PFSK-1 (cell line): ENCODE data around the gene USH1C.

Source experiments
- FOXP2 ChIP-seq: optimal IDR thresholded peaks from 2 replicates; pipeline ENCODE3; 2011; ENCODE audit warnings: borderline replicate concordance, control low read depth, inconsistent platforms; ENCODE audit not compliant: insufficient read depth; ENCODE audit errors: extremely low read length, extremely low read depth
- POLR2AphosphoS5 ChIP-seq: IDR thresholded peaks from 2 replicates; pipeline ENCODE4 v1.6.1; 2012; ENCODE audit warnings: low read depth, mild to moderate bottlenecking, control low read depth, low read length, moderate library complexity
- REST ChIP-seq, 2 experiments: IDR thresholded peaks; 2 replicates each; pipeline versions ENCODE4 v1.6.1 to v1.8.0; 2011 to 2012; ENCODE audit warnings: low read depth in 2 of 2, low read length in 2 of 2, control low read depth in 1 of 2, inconsistent platforms in 1 of 2, mild to moderate bottlenecking in 1 of 2, moderate library complexity in 1 of 2; ENCODE audit not compliant: insufficient read depth in 1 of 2
- SIN3A ChIP-seq: IDR thresholded peaks from 2 replicates; pipeline ENCODE4 v1.6.1; 2012; ENCODE audit warnings: mild to moderate bottlenecking, low read length, moderate library complexity, borderline replicate concordance; ENCODE audit not compliant: insufficient read depth
- TAF1 ChIP-seq: IDR thresholded peaks from 2 replicates; pipeline ENCODE4 v1.6.1; 2012; ENCODE audit warnings: low read length, control low read depth, borderline replicate concordance; ENCODE audit not compliant: insufficient read depth

GRCh38 chr11:17544181-17544622, at the start of gene USH1C:
- TF ChIP-seq POLR2AphosphoS5, result no peak
- no peak for TF ChIP-seq REST (IDR thresholded peaks at IDR 0.05; ENCODE audit: insufficient read depth in 1 of 2, low read depth in 2 of 2, low read length in 2 of 2)
- TF ChIP-seq SIN3A, result no peak
- TF ChIP-seq TAF1, result no peak
- TF ChIP-seq FOXP2, result no peak
